ENCODE measurements around the gene CATSPERZ.

Gene CATSPERZ

DNA sequence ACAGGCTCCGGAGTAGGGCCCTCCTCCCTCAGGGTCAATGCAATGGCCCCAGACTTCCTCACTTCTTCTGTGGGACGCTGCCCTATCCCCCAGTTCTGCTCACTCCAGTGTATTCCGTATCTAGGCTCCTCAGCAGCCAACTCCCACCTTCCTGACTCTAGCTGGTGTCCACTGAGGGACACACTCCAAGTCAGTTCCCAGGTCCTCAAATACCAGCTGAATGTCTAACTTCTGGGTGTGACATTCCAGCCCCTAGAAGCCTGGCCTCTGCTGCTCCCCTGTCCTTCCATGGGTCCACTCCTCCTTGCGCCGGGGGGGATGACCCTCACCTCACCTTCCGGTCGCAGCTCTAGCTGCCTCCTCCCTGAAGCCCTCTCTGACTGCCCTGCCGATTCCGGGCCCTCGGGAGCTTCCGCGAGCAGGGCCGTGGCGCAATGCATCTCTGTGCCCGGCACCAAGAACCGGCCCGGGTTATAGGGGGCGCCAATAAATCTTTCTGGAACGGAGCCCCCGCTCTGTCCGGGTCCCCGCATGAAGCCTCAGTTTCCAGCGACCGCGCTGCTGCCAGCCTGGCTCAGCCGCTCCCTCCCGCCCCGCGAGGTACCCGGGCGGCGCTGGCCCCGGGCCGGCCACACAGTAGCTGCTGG, 31.1 kb upstream of the CATSPERZ start:
- H3K9ac ChIP-seq (ENCODE audit: low read depth, low read length) = peak overlapping the region; percentile 88
- no peaks in the 10 kb centered on the region for H3K9me3 ChIP-seq (ENCODE audit: control insufficient read depth, insufficient read depth, low read length)
- H3K36me3 ChIP-seq (ENCODE audit: insufficient read depth, low read length) = no peaks in the 10 kb centered on the region; the same call in 1 of the 2 replicates
- H3K4me1 ChIP-seq (ENCODE audit: insufficient read depth, low read length) = peaks cover 5% of the 10 kb centered on the region; the same call in 1 of the 2 replicates

DNA sequence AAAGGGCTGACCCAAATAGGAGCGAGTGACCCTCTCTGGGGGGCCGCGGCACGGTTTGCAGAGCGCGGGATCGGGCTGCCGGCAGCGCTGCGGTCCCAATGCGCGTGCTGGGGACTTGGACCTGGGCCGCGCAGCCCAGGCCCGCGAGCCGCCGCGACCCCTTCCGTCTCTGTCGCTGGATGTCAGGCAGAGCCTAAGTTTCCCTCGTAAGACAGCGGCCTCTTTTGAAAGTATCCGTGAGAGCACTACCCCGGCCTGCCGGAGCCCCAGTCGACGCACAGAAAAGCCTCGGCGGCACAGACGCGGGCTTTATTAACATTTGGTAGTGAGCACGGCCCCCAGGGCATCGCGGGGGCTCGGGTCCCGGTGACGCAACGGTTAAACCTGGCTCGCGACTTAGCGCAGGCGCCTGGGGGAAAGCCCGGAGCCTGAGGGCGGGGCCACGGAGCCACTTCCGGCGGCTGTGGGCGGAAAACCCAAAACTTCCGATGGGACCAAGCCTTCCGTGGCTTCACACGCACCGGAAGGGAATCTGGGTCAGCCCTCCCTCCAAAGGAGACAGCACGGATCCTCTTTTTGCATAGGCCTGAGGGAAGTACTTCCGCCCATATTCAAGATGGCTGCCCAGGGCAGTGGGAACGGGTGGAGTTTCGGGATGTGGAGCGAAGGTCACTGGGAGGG, 30.5 kb upstream of the CATSPERZ start:
- Histone ChIP-seq H3K9ac (ENCODE audit: low read depth, low read length) (peak overlapping the region; percentile 88), H3K4me1 (ENCODE audit: insufficient read depth, low read length) (peaks cover 5% of the 10 kb centered on the region; the same call in 1 of the 2 replicates), H3K36me3 (ENCODE audit: insufficient read depth, low read length) (no peaks in the 10 kb centered on the region; the same call in 1 of the 2 replicates), H3K9me3 (ENCODE audit: control insufficient read depth, insufficient read depth, low read length) (no peaks in the 10 kb centered on the region)

DNA sequence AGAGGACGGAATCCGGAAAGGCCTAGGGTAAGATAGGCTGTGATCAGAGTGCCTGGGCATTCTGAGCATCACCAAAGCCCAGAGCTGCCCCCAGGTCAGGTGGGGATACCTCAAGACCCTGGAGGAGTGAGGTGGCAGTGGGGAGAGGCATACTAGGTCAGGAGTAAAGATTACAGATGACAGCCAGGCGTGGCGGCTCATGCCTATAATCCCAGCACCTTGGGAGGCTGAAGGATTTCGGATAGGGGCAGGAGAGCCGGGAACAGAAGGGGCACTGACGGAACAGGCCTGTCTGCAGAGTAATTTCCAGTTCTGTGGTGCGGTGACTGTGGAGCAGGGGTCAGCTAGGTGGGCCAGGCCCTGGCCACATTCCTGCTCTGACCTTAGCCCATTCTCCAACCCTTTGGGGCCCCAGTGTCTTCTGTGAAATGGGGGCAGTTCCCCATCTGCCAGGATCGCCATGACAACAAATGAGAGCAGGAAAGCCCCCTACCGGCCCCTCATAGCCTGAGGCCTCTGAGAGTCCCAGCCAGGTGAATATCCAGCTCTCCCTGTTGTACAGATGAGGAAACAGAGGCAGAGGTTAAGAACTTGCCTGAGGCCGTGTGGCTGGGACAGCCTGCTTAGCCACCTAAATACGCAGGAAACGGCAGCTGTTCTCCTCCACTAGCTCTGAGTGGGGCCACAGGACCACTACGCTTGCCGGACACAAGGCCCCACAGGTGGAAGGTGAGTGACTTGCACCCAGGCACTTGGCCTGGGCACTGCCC, 24.9 kb upstream of the CATSPERZ start:
- Histone ChIP-seq H3K9me3 (ENCODE audit: control insufficient read depth, insufficient read depth, low read length) (no peaks in the 10 kb centered on the region), H3K36me3 (ENCODE audit: insufficient read depth, low read length) (no peaks in the 10 kb centered on the region), H3K9ac (ENCODE audit: low read depth, low read length) (no peak overlapping the region), H3K4me1 (ENCODE audit: insufficient read depth, low read length) (peaks cover 8% of the 10 kb centered on the region; the same call in 1 of the 2 replicates)

DNA sequence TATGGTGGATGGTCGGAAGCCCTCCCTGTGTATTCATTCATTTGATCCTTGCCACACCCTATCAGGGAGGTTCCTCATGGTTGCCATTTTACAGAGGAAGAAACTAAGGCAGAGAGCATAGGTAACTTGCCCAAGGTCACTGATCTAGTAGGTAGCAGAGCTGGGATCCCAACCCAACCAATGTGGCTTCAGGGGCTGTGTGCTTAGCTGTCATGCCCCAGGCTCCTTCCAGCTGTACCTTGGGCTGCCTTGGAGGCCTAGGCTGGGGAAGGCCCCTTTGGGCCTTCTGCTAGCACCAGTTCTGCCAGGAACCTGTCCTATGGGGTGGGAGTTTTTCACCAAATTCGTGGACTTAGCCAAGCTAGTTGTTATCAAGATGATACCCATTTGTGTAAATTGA, 24.3 kb upstream of the CATSPERZ start:
- no peaks in the 10 kb centered on the region for H3K36me3 ChIP-seq (ENCODE audit: insufficient read depth, low read length)
- H3K9ac ChIP-seq (ENCODE audit: low read depth, low read length) = no peak overlapping the region
- H3K4me1 ChIP-seq (ENCODE audit: insufficient read depth, low read length) = peaks cover 8% of the 10 kb centered on the region; the same call in 1 of the 2 replicates
- no peaks in the 10 kb centered on the region for H3K9me3 ChIP-seq (ENCODE audit: control insufficient read depth, insufficient read depth, low read length)

DNA sequence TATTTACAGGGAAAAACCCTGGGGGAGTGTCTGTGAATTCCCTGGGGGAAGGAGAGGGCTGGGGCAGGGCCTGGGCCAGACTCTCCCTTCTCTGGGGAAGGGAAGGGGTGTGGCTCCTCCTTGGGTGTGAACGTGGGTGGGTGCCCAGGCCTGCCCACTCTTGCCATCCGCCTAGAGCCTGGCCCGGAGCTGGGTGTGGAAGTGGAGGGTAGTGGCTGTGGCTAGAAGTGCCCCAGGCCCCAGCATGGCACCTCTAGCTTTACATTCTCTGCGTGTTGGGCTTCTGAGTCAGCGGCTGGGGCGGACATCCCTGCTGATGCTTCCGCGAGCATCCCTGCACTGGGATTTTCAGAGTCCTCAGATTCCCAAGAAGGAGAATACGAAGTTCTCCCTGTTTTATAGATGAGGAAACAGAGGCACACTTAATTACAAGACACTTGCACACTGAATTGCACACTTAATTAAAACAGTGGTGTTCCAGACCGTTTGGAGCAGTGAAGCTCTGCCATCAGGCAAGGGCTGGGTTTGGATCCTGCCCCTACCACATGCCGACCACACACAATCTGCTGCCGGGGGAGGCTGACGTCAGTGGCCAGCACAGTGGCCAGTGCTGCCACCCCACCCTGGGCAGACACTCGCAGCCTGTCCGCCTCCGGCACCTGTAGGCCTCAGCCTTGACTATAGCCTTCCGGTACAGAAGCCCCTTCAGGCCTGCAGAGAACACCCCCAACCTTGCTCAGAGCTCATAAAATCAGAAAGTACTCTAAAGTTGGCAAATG, 23.3 kb upstream of the CATSPERZ start:
- Histone ChIP-seq H3K4me1 (ENCODE audit: insufficient read depth, low read length) (peaks cover 8% of the 10 kb centered on the region; the same call in 1 of the 2 replicates), H3K9me3 (ENCODE audit: control insufficient read depth, insufficient read depth, low read length) (no peaks in the 10 kb centered on the region), H3K9ac (ENCODE audit: low read depth, low read length) (no peak overlapping the region), H3K36me3 (ENCODE audit: insufficient read depth, low read length) (no peaks in the 10 kb centered on the region)

DNA sequence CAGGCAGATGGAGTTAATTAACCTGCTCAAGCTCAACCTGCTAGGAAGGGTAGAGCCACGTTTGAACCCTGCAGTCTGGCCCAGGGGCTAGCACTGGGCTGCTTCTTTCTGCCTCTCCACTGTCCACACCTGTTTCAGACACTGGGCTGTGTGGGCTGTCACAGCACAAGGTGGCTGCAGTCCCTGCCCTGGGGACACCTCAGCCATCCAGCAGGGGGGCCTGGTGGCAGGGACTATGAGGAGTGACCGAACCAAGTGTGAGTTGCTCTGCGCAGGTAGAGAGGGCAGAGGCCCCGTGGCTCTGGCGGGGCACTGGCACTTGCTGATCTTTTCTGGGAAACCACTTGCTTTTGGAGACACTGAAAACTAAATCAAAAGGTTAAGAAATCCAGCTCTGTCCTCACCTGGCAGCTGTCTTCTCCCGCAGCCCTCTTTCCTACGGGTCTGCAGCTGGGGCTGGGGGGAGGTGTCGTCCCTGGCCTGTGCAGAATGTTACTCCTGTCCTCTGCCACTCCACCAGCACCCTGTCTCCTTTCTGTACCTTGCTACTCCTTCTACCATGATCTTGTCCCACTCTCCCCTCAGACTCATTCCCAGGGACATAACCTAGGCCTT, 21.5 kb upstream of the CATSPERZ start:
- H3K9me3 ChIP-seq (ENCODE audit: control insufficient read depth, insufficient read depth, low read length) = no peaks in the 10 kb centered on the region
- no peak overlapping the region for H3K9ac ChIP-seq (ENCODE audit: low read depth, low read length)
- H3K4me1 ChIP-seq (ENCODE audit: insufficient read depth, low read length) = peaks cover 8% of the 10 kb centered on the region; the same call in 1 of the 2 replicates
- no peaks in the 10 kb centered on the region; the same call in 1 of the 2 replicates for H3K36me3 ChIP-seq (ENCODE audit: insufficient read depth, low read length)

DNA sequence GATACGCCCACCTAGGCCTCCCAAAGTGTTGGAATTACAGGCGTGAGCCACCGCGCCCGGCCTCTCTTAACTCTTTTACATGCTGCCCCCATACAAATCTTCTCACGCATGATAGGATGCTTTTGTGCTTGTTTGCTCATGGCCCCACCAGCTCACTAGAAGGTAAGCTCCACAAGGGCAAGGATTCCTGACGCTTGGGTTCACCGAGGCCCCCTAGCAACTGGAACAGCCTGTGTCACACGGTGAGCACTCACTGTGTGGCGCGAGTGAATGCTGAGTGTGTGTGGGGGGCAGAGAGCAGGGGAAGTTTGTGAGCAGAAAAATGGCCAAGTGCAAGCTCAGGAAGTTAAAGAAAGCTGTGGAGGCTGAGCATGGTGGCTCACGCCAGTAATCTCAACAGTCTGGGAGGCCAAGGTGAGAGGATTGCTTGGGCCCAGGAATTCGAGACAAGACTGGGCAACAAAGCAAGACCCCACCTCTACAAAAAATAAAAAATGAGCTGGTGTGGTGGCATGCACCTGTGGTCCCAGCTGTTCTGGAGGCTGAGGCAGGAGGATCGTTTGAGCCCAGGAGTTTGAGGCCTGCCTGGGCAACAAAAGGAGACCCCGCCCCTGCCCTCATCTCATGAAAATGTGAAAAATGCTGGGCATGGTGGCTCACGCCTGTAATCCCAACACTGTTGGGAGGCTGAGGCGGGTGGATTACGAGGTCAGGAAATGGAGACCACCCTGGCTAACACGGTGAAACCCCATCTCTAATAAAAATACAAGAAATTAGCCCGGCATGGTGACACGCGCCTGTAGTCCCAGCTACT, 18.0 kb upstream of the CATSPERZ start:
- no peaks in the 10 kb centered on the region for H3K9me3 ChIP-seq (ENCODE audit: control insufficient read depth, insufficient read depth, low read length)
- H3K4me1 ChIP-seq (ENCODE audit: insufficient read depth, low read length) = peaks cover 4% of the 10 kb centered on the region; the same call in 1 of the 2 replicates
- no peaks in the 10 kb centered on the region; the same call in 1 of the 2 replicates for H3K36me3 ChIP-seq (ENCODE audit: insufficient read depth, low read length)
- H3K9ac ChIP-seq (ENCODE audit: low read depth, low read length) = no peak overlapping the region

DNA sequence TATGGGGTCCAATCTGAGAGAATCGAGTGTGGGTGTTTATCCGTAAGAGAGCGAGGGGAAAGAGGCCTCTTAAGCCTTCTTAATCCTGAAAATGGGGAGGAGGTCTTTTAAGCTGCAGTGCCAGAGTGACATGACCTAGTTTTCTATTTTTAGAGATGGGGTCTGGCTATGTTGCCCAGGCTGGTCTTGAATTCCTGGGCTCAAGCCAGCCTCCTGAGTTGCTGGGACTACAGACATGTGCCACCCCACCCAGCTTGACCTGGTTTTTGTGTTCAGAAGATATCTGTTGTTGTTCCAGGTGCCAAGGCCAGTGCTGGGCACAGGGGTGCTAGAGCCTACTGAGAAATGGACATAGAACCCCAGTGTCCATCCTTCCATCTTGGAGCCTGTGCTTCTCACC, 17.1 kb upstream of the CATSPERZ start:
- H3K9me3 ChIP-seq (ENCODE audit: control insufficient read depth, insufficient read depth, low read length) = no peaks in the 10 kb centered on the region
- 0 out of 2 replicates have a peak, but pooled peaks cover 4% of the 10 kb centered on the region for H3K4me1 ChIP-seq (ENCODE audit: insufficient read depth, low read length)
- H3K36me3 ChIP-seq (ENCODE audit: insufficient read depth, low read length) = no peaks in the 10 kb centered on the region; the same call in 1 of the 2 replicates
- H3K9ac ChIP-seq (ENCODE audit: low read depth, low read length) = no peak overlapping the region

DNA sequence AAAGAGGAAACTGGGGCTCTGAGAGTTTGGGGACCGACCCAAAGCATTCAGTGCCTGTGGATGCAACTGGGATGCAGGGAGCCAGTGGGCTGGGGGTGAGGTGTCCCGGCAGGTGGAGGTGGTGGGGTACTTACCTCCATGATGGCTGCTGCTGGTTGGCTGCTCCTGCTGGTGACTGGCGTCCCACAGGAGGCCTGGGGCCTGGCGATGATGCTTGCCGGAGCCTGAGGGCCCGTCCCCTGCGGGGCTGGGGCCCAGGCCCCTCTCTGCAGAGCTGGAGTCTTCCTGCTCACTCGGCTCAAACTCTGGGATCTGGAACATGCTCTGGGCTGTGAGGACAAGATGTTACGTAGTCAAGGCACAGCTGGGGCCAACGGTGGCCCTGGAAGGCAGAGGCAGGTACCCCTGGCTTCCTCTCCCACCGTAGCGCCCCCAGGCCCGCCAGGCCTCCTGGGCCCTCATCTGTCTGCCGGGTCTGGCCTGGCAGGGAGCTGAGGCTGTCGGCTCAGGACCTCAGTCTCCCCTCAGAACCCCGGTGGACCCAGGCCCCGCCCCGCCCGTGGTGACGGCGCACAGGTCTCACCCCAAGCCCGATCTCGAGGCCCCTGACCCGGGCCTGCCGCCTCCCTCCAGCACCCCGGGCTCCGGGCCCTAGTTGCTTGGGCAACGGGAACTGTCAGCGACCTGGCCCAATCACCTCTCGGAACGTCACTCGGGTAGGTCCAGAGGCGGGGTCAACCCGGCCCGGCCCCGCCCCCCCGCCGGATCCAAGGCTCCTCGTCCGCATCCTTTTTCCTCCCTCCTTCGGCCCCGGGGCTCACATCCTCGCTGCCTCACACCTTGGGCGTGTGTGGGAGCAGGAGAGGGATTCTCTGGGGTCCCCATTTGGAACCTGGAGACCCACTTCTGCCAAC, 15.9 kb upstream of the CATSPERZ start, which contains the start of gene BAD:
BAD (minus strand) TSS at position 618 of the 914 bp plus-strand sequence; CDS start at position 321, 297 bp downstream.
- Histone ChIP-seq H3K9ac (ENCODE audit: low read depth, low read length) (peak within 1 kb of the TSS; percentile 92), H3K9me3 (ENCODE audit: control insufficient read depth, insufficient read depth, low read length) (no peaks in the 10 kb centered on the region), H3K4me1 (ENCODE audit: insufficient read depth, low read length) (0 out of 2 replicates have a peak, but pooled peaks cover 4% of the 10 kb centered on the region), H3K36me3 (ENCODE audit: insufficient read depth, low read length) (no peaks in the 10 kb centered on the region; the same call in 1 of the 2 replicates)

DNA sequence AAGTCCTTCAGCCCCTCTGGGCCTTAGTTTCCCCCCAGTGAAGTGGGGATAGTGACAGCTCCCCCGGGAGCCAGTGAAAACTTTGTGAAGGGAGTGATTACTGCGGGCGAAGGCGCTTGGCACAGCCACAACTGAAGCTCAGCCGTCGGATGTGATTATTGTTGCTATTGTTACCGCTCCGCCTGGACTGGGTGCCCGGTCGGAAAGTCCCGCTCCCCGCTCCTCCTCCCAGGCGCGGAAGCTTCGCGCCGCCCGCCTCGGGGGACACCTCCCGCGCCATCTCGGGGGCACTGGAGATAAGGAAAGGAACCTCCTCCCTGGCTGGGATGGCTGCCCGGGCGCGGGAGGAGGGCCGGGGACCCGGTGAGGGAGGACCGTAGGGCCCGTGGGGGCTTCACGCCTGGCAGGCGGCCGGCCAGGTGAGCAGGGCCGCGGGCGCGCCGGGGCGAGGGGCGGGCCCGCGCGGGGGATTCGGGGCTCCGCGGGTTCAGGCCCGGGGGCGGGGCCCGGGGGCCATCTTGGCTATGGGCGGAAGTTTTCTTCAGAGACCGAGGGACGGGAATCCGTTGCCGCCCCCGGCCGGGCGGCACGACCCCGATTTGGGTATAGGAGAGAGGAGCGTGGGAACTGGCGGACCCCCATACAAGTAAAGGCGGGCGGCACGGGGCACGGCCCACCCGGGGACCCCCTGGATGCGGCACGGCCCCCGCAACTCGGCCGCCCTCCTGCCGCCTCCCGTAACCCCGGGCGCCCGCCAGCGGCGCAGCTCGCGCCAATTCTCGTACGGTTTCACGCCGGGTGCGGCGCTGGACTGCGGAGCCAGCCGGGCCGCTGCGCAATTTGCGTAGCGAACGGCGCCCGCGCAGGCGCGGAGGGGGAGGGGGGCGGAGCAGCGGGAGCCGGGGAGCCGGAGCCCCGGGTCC, 14.9 kb upstream of the CATSPERZ start, which contains the start of gene GPR137:
GPR137 (plus strand) TSS at position 887 of the 923 bp plus-strand sequence. CDS start 677 bp downstream, outside the sequence.
- 0 out of 2 replicates have a peak, but pooled peaks cover 4% of the 10 kb centered on the region for H3K4me1 ChIP-seq (ENCODE audit: insufficient read depth, low read length)
- peak within 1 kb of the TSS; percentile 92 for H3K9ac ChIP-seq (ENCODE audit: low read depth, low read length)
- no peaks in the 10 kb centered on the region for H3K9me3 ChIP-seq (ENCODE audit: control insufficient read depth, insufficient read depth, low read length)
- no peaks in the 10 kb centered on the region; the same call in 1 of the 2 replicates for H3K36me3 ChIP-seq (ENCODE audit: insufficient read depth, low read length)
